ENCODE measurements around the gene OR10K1. TPM values are rescaled to one million over a fixed set of nuclear protein-coding genes. Genes with fewer than 3 reads are reported as not detected.
"Not testable (repeated sequence)": the region's sequence is repeated elsewhere in the genome, so short reads cannot be mapped to it uniquely, and the experiment has no call there.

OR10K1 gene
- total RNA-seq, result not detected

GRCh38 chr1:158461534-158461933 is at the start of gene OR10K1:
Gene OR10K1 (plus strand): TSS chr1:158461834. CDS start chr1:158465562, 3,728 bp downstream.
- ChIA-PET CTCF (no interaction called here), POLR2A (no interaction called here)

GRCh38 chr1:158414651-158415345 is 46.8 kb upstream of the OR10K1 start:
- ChIA-PET CTCF (no interaction called here), POLR2A (no interaction called here)

GRCh38 chr1:158417586-158417985 is 44.0 kb upstream of the OR10K1 start:
- CTCF ChIA-PET, result no interaction called here
- POLR2A ChIA-PET, result no interaction called here

GRCh38 chr1:158422212-158422611 is 39.4 kb upstream of the OR10K1 start:
- CTCF ChIA-PET, result no interaction called here

GRCh38 chr1:158425027-158425426 is 36.6 kb upstream of the OR10K1 start:
- POLR2A ChIA-PET, result no interaction called here
- CTCF ChIA-PET, result no interaction called here

More at GRCh38 chr1:158422212-158422611, 39.4 kb upstream of the OR10K1 start:
- POLR2A ChIA-PET, result no interaction called here

GRCh38 chr1:158426137-158426536 is 35.5 kb upstream of the OR10K1 start, which contains the start of gene OR10K2:
Gene OR10K2 (minus strand): TSS chr1:158426237. CDS start chr1:158420866, 5,371 bp downstream.
- ChIA-PET CTCF (no interaction called here), POLR2A (no interaction called here)

GRCh38 chr1:158430163-158430562 is 31.5 kb upstream of the OR10K1 start:
- POLR2A ChIA-PET, CTCF ChIA-PET: not testable (repeated sequence)

- POLR2A ChIA-PET, result no interaction called here
- CTCF ChIA-PET, result no interaction called here
Observed at GRCh38 chr1:158434741-158435140, 26.9 kb upstream of the OR10K1 start.

GRCh38 chr1:158445376-158445775 is 16.3 kb upstream of the OR10K1 start:
- ChIA-PET CTCF (no interaction called here), POLR2A (no interaction called here)

- ChIA-PET POLR2A (no interaction called here), CTCF (no interaction called here)
Observed at GRCh38 chr1:158454537-158454936, 7.1 kb upstream of the OR10K1 start.

GRCh38 chr1:158457246-158457645 is 4.4 kb upstream of the OR10K1 start:
- CTCF ChIA-PET, result no interaction called here

GRCh38 chr1:158458263-158458662 is 3.4 kb upstream of the OR10K1 start:
- ChIA-PET POLR2A (no interaction called here), CTCF (no interaction called here)

More at GRCh38 chr1:158457246-158457645, 4.4 kb upstream of the OR10K1 start:
- POLR2A ChIA-PET, result no interaction called here

- CTCF ChIA-PET, result no interaction called here
- POLR2A ChIA-PET, result no interaction called here
Observed at GRCh38 chr1:158471920-158472319, 10.3 kb downstream of the OR10K1 start, which contains the start of gene OR10R2. Gene OR10R2 (plus strand): TSS chr1:158472220. CDS start chr1:158472326, 106 bp downstream.

- ChIA-PET POLR2A (no interaction called here), CTCF (no interaction called here)
Observed at GRCh38 chr1:158485455-158485854, 23.8 kb downstream of the OR10K1 start.

- ChIA-PET CTCF (no interaction called here), POLR2A (no interaction called here)
Observed at GRCh38 chr1:158491316-158491715, 29.7 kb downstream of the OR10K1 start.

- CTCF ChIA-PET, result no interaction called here
- POLR2A ChIA-PET, result no interaction called here
Observed at GRCh38 chr1:158493054-158493453, 31.4 kb downstream of the OR10K1 start.

- ChIA-PET CTCF (interaction anchor here (0.6 kb wide), 1 partner anchor 50 kb away, joined by 4 read pairs; no protein-coding TSS in a partner anchor), POLR2A (no interaction called here)
Observed at GRCh38 chr1:158494796-158495195, 33.2 kb downstream of the OR10K1 start.

- POLR2A ChIA-PET, result no interaction called here
- CTCF ChIA-PET, result interaction anchor here (0.8 kb wide), 1 partner anchor 292 kb away, joined by 3 read pairs; no protein-coding TSS in a partner anchor
Observed at GRCh38 chr1:158496374-158496773, 34.7 kb downstream of the OR10K1 start.

- POLR2A ChIA-PET, result no interaction called here
Observed at GRCh38 chr1:158506369-158506987, 44.8 kb downstream of the OR10K1 start.

GRCh38 chr1:158507511-158507910 is 45.9 kb downstream of the OR10K1 start:
- ChIA-PET POLR2A (no interaction called here), CTCF (interaction anchor here (1.2 kb wide), 1 partner anchor 491 kb away, joined by 5 read pairs; no protein-coding TSS in a partner anchor)

More at GRCh38 chr1:158506369-158506987, 44.8 kb downstream of the OR10K1 start:
- CTCF ChIA-PET, result interaction anchor here (0.8 to 1.2 kb wide), 2 partner anchors 15 to 492 kb away, joined by 3 to 5 read pairs; no protein-coding TSS in a partner anchor

GRCh38 chr1:158509471-158510156 is 48.0 kb downstream of the OR10K1 start:
- POLR2A ChIA-PET, result no interaction called here

More at GRCh38 chr1:158509471-158510156, 48.0 kb downstream of the OR10K1 start:
- CTCF ChIA-PET, result no interaction called here

Measured in activated CD8-positive, alpha-beta memory T cell treated with anti-CD3 and anti-CD28 coated beads for 36 hours (primary cell).